Measurements from ENCODE around the gene ACBD6.

- TF ChIP-seq, protein P1, sequence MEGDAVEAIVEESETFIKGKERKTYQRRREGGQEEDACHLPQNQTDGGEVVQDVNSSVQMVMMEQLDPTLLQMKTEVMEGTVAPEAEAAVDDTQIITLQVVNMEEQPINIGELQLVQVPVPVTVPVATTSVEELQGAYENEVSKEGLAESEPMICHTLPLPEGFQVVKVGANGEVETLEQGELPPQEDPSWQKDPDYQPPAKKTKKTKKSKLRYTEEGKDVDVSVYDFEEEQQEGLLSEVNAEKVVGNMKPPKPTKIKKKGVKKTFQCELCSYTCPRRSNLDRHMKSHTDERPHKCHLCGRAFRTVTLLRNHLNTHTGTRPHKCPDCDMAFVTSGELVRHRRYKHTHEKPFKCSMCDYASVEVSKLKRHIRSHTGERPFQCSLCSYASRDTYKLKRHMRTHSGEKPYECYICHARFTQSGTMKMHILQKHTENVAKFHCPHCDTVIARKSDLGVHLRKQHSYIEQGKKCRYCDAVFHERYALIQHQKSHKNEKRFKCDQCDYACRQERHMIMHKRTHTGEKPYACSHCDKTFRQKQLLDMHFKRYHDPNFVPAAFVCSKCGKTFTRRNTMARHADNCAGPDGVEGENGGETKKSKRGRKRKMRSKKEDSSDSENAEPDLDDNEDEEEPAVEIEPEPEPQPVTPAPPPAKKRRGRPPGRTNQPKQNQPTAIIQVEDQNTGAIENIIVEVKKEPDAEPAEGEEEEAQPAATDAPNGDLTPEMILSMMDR (IDR thresholded peaks at IDR 0.05; ENCODE audit: low read depth, low read length, poor library complexity, severe bottlenecking), result no peak
- TF ChIP-seq EZH2phosphoT487 (IDR thresholded peaks at IDR 0.05; ENCODE audit: borderline replicate concordance, low read length), result no peak
These were observed 220.9 kb downstream of the ACBD6 start for GRCh38 chr1:180281490-180281889.

All from DOHH2 (cell line).